Left renal cortex interstitium (tissue), 4 donors: ENCODE data around the gene CFP. TPM values are rescaled to one million over a fixed set of nuclear protein-coding genes. Genes with fewer than 3 reads are reported as not detected.
"Not testable (repeated sequence)": the region's sequence is repeated elsewhere in the genome, so short reads cannot be mapped to it uniquely, and the experiment has no call there.

Experiments used
- DNase-seq, 4 donors: peaks; one replicate each; pipeline ENCODE4 v3.0.0-alpha.2; 2013; ENCODE audit warnings: low read depth in 4 of 4, low spot score in 2 of 4, missing footprints in 1 of 4
- polyA plus RNA-seq, 4 donors: library from polyadenylated mRNA; unstranded; fragments of 120-200 nt; gene quantifications; one replicate each; pipeline ENCODE4 v1.2.1, GENCODE V29; 2013; ENCODE audit not compliant: insufficient read length in 4 of 4

Gene CFP
- 1 to 10 TPM; 1.2 to 2.2 (median 1.7) TPM for polyA plus RNA-seq

- no peak for DNase-seq
These were observed at the start of gene CFP for GRCh38 chrX:47629419-47630200. TSS of gene CFP (minus strand) at chrX:47629930. CDS start at chrX:47629844, 86 bp downstream.

- DNase-seq, result not testable (repeated sequence)
These were observed 46.5 kb upstream of the CFP start for GRCh38 chrX:47675959-47676859.

GRCh38 chrX:47674776-47675175, 45.0 kb upstream of the CFP start:
- no peak for DNase-seq

- not testable (repeated sequence) for DNase-seq
These were observed 36.1 kb upstream of the CFP start for GRCh38 chrX:47665797-47666196.

GRCh38 chrX:47664737-47665136, 35.0 kb upstream of the CFP start:
- no peak for DNase-seq

GRCh38 chrX:47662144-47662657, 32.5 kb upstream of the CFP start:
- DNase-seq, result no peak

- DNase-seq, result no peak
These were observed 31.8 kb upstream of the CFP start for GRCh38 chrX:47661539-47661938.

- DNase-seq, result no peak
These were observed 29.6 kb upstream of the CFP start for GRCh38 chrX:47659421-47659726.

- peak; percentile 69 to 86 (median 78) for DNase-seq
These were observed 29.1 kb upstream of the CFP start, which contains the start of gene UXT for GRCh38 chrX:47658684-47659420. TSS of gene UXT (minus strand) at chrX:47659180. CDS start at chrX:47658927, 253 bp downstream.

GRCh38 chrX:47658301-47658683, 28.6 kb upstream of the CFP start:
- DNase-seq, result no peak

- DNase-seq, result peak in 1 of 4 donors; percentile 9
These were observed 21.5 kb upstream of the CFP start for GRCh38 chrX:47651043-47651905.

GRCh38 chrX:47650164-47651042, 20.7 kb upstream of the CFP start, which contains the start of gene ELK1:
TSS of gene ELK1 (minus strand) at chrX:47650563. CDS start at chrX:47641441, 9,122 bp downstream.
- DNase-seq, result peak; percentile 74 to 92 (median 84)

GRCh38 chrX:47649781-47650163, 20.0 kb upstream of the CFP start:
- no peak for DNase-seq

GRCh38 chrX:47649271-47649670, 19.5 kb upstream of the CFP start:
- DNase-seq, result no peak

- DNase-seq, result no peak
These were observed 18.6 kb upstream of the CFP start for GRCh38 chrX:47648376-47648775.

- no peak for DNase-seq
These were observed 16.9 kb upstream of the CFP start for GRCh38 chrX:47646636-47647035.

GRCh38 chrX:47645530-47645929, 15.8 kb upstream of the CFP start:
- no peak for DNase-seq

- no peak for DNase-seq
These were observed 14.9 kb upstream of the CFP start for GRCh38 chrX:47644557-47645091.
